Ovary (tissue), 3 donors: ENCODE data around the gene GREB1L.

ENCODE experiments used
- EP300 ChIP-seq: sonication (generic); formaldehyde crosslinking; IDR thresholded peaks from one replicate; pipeline ENCODE4 v1.6.1; 2017; ENCODE audit warnings: antibody characterized with exemption
- POLR2A ChIP-seq: fragments of 450-650 bp; IDR thresholded peaks from one replicate; pipeline ENCODE4 v1.6.1; 2017; ENCODE audit warnings: antibody characterized with exemption, mild to moderate bottlenecking, moderate library complexity
- TF ChIP-seq, protein P1 (sequence below), 3 donors: fragments of 450-650 bp in 2 of 3; fragments of 200-600 bp in 1 of 3; IDR thresholded peaks; one replicate each; pipeline versions ENCODE4 v1.5.1 to v1.8.0; 2016 to 2022; ENCODE audit warnings: antibody characterized with exemption in 3 of 3, mild to moderate bottlenecking in 1 of 3
- donor health status: DM: no; HTN: no; CAD: no.

DNA sequence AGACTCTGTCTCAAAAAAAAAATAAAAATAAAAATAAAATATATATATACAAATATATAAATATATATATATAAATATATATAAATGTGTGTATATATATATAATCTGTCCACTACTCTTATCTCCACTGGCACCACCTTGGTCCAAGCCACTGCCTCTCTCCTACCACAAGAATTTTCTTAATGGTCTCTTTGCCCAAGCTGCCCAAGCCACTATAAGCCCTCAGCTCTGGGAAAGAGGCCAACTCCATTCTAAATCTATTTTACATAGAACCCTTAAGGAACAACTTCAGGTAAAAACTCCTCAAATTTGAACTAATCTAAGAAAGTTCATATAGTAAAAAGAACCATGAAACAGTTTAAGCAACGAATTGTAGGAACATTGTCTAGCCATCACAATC, 45.6 kb upstream of the GREB1L start:
- TF ChIP-seq, protein P1, sequence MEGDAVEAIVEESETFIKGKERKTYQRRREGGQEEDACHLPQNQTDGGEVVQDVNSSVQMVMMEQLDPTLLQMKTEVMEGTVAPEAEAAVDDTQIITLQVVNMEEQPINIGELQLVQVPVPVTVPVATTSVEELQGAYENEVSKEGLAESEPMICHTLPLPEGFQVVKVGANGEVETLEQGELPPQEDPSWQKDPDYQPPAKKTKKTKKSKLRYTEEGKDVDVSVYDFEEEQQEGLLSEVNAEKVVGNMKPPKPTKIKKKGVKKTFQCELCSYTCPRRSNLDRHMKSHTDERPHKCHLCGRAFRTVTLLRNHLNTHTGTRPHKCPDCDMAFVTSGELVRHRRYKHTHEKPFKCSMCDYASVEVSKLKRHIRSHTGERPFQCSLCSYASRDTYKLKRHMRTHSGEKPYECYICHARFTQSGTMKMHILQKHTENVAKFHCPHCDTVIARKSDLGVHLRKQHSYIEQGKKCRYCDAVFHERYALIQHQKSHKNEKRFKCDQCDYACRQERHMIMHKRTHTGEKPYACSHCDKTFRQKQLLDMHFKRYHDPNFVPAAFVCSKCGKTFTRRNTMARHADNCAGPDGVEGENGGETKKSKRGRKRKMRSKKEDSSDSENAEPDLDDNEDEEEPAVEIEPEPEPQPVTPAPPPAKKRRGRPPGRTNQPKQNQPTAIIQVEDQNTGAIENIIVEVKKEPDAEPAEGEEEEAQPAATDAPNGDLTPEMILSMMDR (IDR thresholded peaks at IDR 0.05): no peak
- TF ChIP-seq EP300: no peak
- no peak for TF ChIP-seq POLR2A
